ENCODE data around the gene SCRN2.
A peak's percentile ranks its signal among the peaks of the same experiment; 100 is the strongest.

Gene SCRN2

GRCh38 chr17:47830396-47831002 lies 10.6 kb downstream of the SCRN2 start:
- ChIA-PET CTCF (interaction anchor here (0.6 to 1.4 kb wide), 5 partner anchors 8 to 268 kb away, joined by 3 to 6 read pairs (median 5); partner anchors contain the start of gene SCRN2), POLR2A (ENCODE audit: low non-redundant PET) (no interaction called here)
- no peak for TF ChIP-seq CTCF (conservative IDR thresholded peaks at IDR 0.05; ENCODE audit: low read depth)
- no peak for DNase-seq (ENCODE audit: low spot score)
- H3K27ac ChIP-seq: 0 out of 2 replicates have a peak overlapping the region, but pooled peaks have one; percentile 7

GRCh38 chr17:47829870-47830269 lies 11.2 kb downstream of the SCRN2 start:
- CTCF ChIA-PET: interaction anchor here (0.6 to 0.7 kb wide), 2 partner anchors 163 to 269 kb away, joined by 3 read pairs; no protein-coding TSS in a partner anchor

GRCh38 chr17:47823519-47823918 lies 17.6 kb downstream of the SCRN2 start:
- peak overlapping the region; percentile 4; the same call in 1 of the 2 replicates for H3K27ac ChIP-seq
- CTCF ChIA-PET: no interaction called here
- no peak for TF ChIP-seq CTCF (conservative IDR thresholded peaks at IDR 0.05; ENCODE audit: low read depth)
- no peak for DNase-seq (ENCODE audit: low spot score)
- POLR2A ChIA-PET (ENCODE audit: low non-redundant PET): no interaction called here

More at GRCh38 chr17:47829870-47830269, 11.2 kb downstream of the SCRN2 start:
- POLR2A ChIA-PET (ENCODE audit: low non-redundant PET): no interaction called here
- no peak overlapping the region for H3K27ac ChIP-seq
- TF ChIP-seq CTCF (conservative IDR thresholded peaks at IDR 0.05; ENCODE audit: low read depth): no peak
- DNase-seq (ENCODE audit: low spot score): no peak

GRCh38 chr17:47822785-47823184 lies 18.3 kb downstream of the SCRN2 start:
- POLR2A ChIA-PET (ENCODE audit: low non-redundant PET): no interaction called here
- CTCF ChIA-PET: interaction anchor here (0.6 to 0.9 kb wide), 3 partner anchors 8 to 21 kb away, joined by 3 to 6 read pairs (median 5); partner anchors contain the start of genes LRRC46 and MRPL10
- TF ChIP-seq CTCF (conservative IDR thresholded peaks at IDR 0.05; ENCODE audit: low read depth): no peak

DNA sequence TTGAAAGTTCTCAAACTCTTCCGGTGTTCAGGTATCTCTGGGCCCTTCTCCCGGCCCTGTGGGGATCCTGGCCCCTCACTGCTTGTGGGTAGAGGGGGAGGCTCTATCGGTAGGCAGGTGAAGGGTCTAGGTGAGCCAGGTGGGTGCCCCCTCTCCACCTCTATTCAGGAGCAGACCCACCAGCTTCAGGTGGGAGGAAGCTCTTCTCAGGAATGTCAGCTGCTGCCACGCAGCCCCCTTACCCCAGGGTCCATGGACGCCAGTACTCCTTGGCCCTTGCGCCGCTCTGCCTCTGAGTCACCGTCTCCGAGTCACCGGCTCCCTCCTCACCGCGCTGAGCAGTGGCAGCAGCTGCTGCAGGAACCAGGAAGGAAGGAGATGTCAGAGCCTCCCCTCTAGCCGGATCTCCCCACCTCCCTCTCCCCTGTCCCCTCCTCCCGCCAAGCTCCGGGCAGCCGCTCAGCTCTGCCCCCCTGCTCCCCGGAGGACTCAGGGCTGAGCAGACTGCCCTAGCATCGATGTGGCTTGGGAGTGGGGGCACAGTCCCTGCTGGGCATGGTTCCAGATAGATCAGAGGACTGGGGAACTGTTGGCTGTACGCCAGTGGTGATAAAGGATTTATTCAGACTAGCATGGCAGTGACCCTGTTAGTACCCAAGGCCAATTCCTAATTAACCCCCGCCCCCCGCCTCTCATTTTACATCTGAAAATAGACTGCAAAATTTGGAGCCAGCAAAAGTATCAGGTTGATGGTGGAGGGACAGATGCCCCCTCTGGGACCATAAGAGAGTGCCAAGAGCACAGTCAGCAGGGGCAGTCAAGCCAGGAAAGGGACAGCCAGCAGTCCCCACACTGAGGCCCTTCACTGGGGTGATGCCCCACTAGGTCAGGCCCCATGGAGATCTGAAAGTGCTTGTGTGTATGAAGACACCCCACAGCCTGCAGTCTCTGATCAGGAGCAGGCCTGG lies 19.4 kb downstream of the SCRN2 start, which contains the start of gene OSBPL7:
TSS of gene OSBPL7 (minus strand) at position 371 of the 968 bp plus-strand sequence. CDS start 1,516 bp downstream, outside the sequence.
- H3K27ac ChIP-seq: peak within 1 kb of the TSS; percentile 78
- CTCF ChIA-PET: interaction anchor here (0.8 to 1.3 kb wide), 2 partner anchors 9 to 19 kb away, joined by 4 to 5 read pairs; partner anchors contain the start of gene SCRN2
- TF ChIP-seq CTCF (conservative IDR thresholded peaks at IDR 0.05; ENCODE audit: low read depth): peak; percentile 76
- DNase-seq (ENCODE audit: low spot score): peak; percentile 74
- POLR2A ChIA-PET (ENCODE audit: low non-redundant PET): no interaction called here

More at GRCh38 chr17:47822785-47823184, 18.3 kb downstream of the SCRN2 start:
- DNase-seq (ENCODE audit: low spot score): no peak
- H3K27ac ChIP-seq: peak overlapping the region; percentile 78

GRCh38 chr17:47821031-47821423 lies 20.0 kb downstream of the SCRN2 start:
- TF ChIP-seq CTCF (conservative IDR thresholded peaks at IDR 0.05; ENCODE audit: low read depth): no peak
- ChIA-PET POLR2A (ENCODE audit: low non-redundant PET) (no interaction called here), CTCF (interaction anchor here (0.5 to 1.3 kb wide), 2 partner anchors 20 to 151 kb away, joined by 4 read pairs; partner anchors contain the start of gene SCRN2)
- H3K27ac ChIP-seq: peak overlapping the region; percentile 78
- DNase-seq (ENCODE audit: low spot score): no peak

All from RWPE1 (cell line).